OCI-LY1 (cell line): ENCODE measurements around the gene OPN3.

Source experiments
- H2AFZ ChIP-seq: fragments of 200-600 bp; sonication (generic), shearing (Covaris generic); 2 replicates; pipeline ENCODE4 v1.6.0; 2014; ENCODE audit warnings: antibody characterized with exemption, mild to moderate bottlenecking, low read length
- H3F3A ChIP-seq: fragments of 200-600 bp; sonication (generic), shearing (Covaris generic); 2 replicates; pipeline ENCODE4 v1.6.0; 2014; ENCODE audit warnings: mild to moderate bottlenecking, antibody characterized with exemption, low read length, moderate library complexity; ENCODE audit not compliant: insufficient read depth
- H3K27ac ChIP-seq: fragments of 200-600 bp; sonication (generic); 2 replicates; pipeline ENCODE4 v1.5.1; 2014; ENCODE audit warnings: low read length, mixed run types, mild to moderate bottlenecking, low read depth; ENCODE audit not compliant: poor library complexity, severe bottlenecking
- H3K27me3 ChIP-seq: fragments of 200-600 bp; sonication (generic); 2 replicates; pipeline ENCODE4 v1.6.0; 2014; ENCODE audit warnings: antibody characterized with exemption, mild to moderate bottlenecking, low read length, moderate library complexity; ENCODE audit not compliant: insufficient read depth
- H3K36me3 ChIP-seq: fragments of 200-600 bp; sonication (generic); 2 replicates; pipeline ENCODE4 v1.6.1; 2014; ENCODE audit warnings: mild to moderate bottlenecking, antibody characterized with exemption, low read length, moderate library complexity, mixed read lengths; ENCODE audit not compliant: insufficient read depth
- H3K4me1 ChIP-seq: fragments of 200-600 bp; sonication (generic); 2 replicates; pipeline ENCODE4 v1.5.1; 2014; ENCODE audit warnings: mild to moderate bottlenecking, low read length, moderate library complexity; ENCODE audit not compliant: insufficient read depth, severe bottlenecking
- H3K4me2 ChIP-seq: fragments of 200-600 bp; sonication (generic), shearing (Covaris generic); 2 replicates; pipeline ENCODE4 v1.6.1; 2014; ENCODE audit warnings: low read length
- H3K4me3 ChIP-seq: fragments of 200-600 bp; sonication (generic); 2 replicates; pipeline ENCODE4 v1.5.1; 2014; ENCODE audit warnings: low read length, low read depth, mild to moderate bottlenecking, mixed read lengths; ENCODE audit not compliant: poor library complexity, severe bottlenecking
- H3K79me2 ChIP-seq: fragments of 200-600 bp; shearing (Covaris generic); 2 replicates; pipeline ENCODE4 v1.6.1; 2016; ENCODE audit warnings: mixed run types, low read length, mixed read lengths; ENCODE audit not compliant: insufficient read depth
- H3K9ac ChIP-seq: fragments of 200-600 bp; sonication (generic), shearing (Covaris generic); 2 replicates; pipeline ENCODE4 v1.6.1; 2014; ENCODE audit warnings: mild to moderate bottlenecking, low read length, mixed read lengths
- H3K9me2 ChIP-seq: fragments of 200-600 bp; sonication (generic), shearing (Covaris generic); 2 replicates; pipeline ENCODE4 v1.6.1; 2014; ENCODE audit warnings: low read depth, mild to moderate bottlenecking, low read length, mixed read lengths
- H3K9me3 ChIP-seq: fragments of 200-600 bp; shearing (Covaris generic); 2 replicates; pipeline ENCODE4 v1.6.1; 2014; ENCODE audit warnings: low read length, mixed read lengths
- H4K20me1 ChIP-seq: fragments of 200-600 bp; sonication (generic), shearing (Covaris generic); 2 replicates; pipeline ENCODE4 v1.6.0; 2016; ENCODE audit warnings: mild to moderate bottlenecking, low read length; ENCODE audit not compliant: insufficient read depth
- EZH2 ChIP-seq: fragments of 200-600 bp; sonication (generic), shearing (Covaris generic); IDR thresholded peaks from 2 replicates; pipeline ENCODE4 v1.8.0; 2017; ENCODE audit warnings: borderline replicate concordance, mixed run types, mild to moderate bottlenecking, antibody characterized with exemption, low read length, moderate library complexity, mixed read lengths
- TF ChIP-seq, protein P1 (sequence below): fragments of 200-600 bp; sonication (generic), shearing (Covaris generic); IDR thresholded peaks from 2 replicates; pipeline ENCODE4 v1.5.1; 2017; ENCODE audit warnings: mild to moderate bottlenecking, antibody characterized with exemption, low read length, moderate library complexity, mixed read lengths

OPN3 gene

DNA sequence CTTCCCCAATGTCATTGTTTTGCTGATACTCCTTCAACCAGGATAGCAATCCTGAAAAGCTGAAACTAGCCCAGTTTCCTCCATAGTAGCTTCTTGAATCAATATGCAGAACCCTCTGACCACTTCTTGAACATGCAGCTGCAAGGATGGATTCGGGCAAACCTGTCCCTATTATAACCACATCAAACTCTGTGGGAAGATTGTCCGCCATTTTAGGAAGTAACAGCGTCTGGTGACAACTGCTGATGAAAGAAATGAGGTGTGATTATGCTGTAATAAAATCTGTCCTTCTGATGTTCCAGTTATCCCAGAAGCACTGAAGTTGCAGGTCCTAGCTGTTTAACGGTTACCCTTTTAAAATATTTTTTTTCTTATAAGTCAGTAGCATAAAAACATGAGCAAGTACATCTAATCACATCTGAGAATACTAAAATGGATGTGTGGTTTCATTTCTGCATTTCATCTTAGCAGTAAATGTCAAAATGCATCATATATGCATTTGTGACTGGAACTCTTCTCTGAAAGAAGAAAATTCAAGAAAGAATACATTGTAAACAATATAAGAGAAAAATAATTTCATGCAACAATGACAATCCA, 4.5 kb downstream of the OPN3 start:
- no peaks in the 10 kb centered on the region for H3K27me3 ChIP-seq
- peaks cover 23% of the 10 kb centered on the region for H3K4me1 ChIP-seq
- no peaks in the 10 kb centered on the region for H3K9me3 ChIP-seq
- H3K4me3 ChIP-seq, result no peak overlapping the region
- H3K9me2 ChIP-seq, result no peaks in the 10 kb centered on the region
- no peaks in the 10 kb centered on the region for H4K20me1 ChIP-seq
- peaks cover 5% of the 10 kb centered on the region; the same call in 1 of the 2 replicates for H3K36me3 ChIP-seq
- peak overlapping the region; percentile 34; the same call in 1 of the 2 replicates for H3K4me2 ChIP-seq
- peak overlapping the region; percentile 49; the same call in 1 of the 2 replicates for H2AFZ ChIP-seq
- TF ChIP-seq EZH2, result no peak
- TF ChIP-seq, protein P1, sequence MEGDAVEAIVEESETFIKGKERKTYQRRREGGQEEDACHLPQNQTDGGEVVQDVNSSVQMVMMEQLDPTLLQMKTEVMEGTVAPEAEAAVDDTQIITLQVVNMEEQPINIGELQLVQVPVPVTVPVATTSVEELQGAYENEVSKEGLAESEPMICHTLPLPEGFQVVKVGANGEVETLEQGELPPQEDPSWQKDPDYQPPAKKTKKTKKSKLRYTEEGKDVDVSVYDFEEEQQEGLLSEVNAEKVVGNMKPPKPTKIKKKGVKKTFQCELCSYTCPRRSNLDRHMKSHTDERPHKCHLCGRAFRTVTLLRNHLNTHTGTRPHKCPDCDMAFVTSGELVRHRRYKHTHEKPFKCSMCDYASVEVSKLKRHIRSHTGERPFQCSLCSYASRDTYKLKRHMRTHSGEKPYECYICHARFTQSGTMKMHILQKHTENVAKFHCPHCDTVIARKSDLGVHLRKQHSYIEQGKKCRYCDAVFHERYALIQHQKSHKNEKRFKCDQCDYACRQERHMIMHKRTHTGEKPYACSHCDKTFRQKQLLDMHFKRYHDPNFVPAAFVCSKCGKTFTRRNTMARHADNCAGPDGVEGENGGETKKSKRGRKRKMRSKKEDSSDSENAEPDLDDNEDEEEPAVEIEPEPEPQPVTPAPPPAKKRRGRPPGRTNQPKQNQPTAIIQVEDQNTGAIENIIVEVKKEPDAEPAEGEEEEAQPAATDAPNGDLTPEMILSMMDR, result no peak
- no peak overlapping the region for H3K27ac ChIP-seq
- no peak overlapping the region for H3K9ac ChIP-seq
- H3K79me2 ChIP-seq, result no peaks in the 10 kb centered on the region
- H3F3A ChIP-seq, result no peaks in the 10 kb centered on the region

DNA sequence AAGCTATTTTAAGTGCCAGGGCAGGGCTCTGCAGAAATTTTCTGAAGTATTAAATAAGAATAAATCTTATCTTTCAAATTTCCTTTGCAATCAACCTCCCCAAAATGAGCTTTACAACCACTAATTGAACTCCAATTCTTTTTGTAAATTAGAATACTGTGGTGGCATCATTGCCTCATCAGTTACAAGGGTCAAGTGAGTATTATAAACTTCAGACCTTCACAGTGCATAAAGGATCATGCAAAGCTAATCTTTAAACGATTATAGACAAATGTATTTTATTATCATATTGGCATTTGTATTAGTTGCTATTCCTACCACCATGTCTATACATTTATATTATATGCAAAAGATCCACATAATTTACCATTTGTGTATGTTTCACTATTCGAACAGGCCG, 7.2 kb downstream of the OPN3 start:
- peaks cover 16% of the 10 kb centered on the region for H3K4me1 ChIP-seq
- no peak overlapping the region for H3K9ac ChIP-seq
- no peak for TF ChIP-seq EZH2
- TF ChIP-seq, protein P1, result no peak
- H4K20me1 ChIP-seq, result no peaks in the 10 kb centered on the region
- H3K9me2 ChIP-seq, result no peaks in the 10 kb centered on the region
- H3F3A ChIP-seq, result no peaks in the 10 kb centered on the region
- no peaks in the 10 kb centered on the region for H3K9me3 ChIP-seq
- H3K4me2 ChIP-seq, result no peak overlapping the region
- no peaks in the 10 kb centered on the region for H3K27me3 ChIP-seq
- H3K79me2 ChIP-seq, result no peaks in the 10 kb centered on the region
- H3K36me3 ChIP-seq, result peaks cover 5% of the 10 kb centered on the region; the same call in 1 of the 2 replicates
- H3K27ac ChIP-seq, result no peak overlapping the region
- no peak overlapping the region for H3K4me3 ChIP-seq
- no peak overlapping the region for H2AFZ ChIP-seq

DNA sequence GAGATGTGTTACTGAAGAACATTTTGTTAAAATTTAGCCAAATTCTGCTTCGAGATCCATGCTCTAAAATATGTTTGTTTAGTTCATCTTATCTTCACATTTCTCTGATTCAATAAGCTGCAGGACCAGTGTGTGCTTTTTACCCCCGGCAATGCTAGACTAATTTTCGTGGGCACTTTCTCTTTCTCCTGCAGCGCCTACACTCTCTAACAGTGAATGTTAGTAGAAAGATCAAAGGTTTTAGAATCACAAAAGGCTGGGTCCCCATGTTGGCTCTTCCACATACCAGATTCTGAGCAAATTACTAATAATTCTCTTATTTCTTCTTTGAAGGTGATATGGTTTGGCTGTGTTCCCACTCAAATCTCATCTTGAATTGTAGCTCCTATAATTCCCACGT, 8.5 kb downstream of the OPN3 start:
- no peaks in the 10 kb centered on the region for H4K20me1 ChIP-seq
- no peak for TF ChIP-seq EZH2
- TF ChIP-seq, protein P1, result no peak
- no peaks in the 10 kb centered on the region for H3K9me2 ChIP-seq
- no peak overlapping the region for H3K4me2 ChIP-seq
- no peaks in the 10 kb centered on the region for H3K79me2 ChIP-seq
- peaks cover 5% of the 10 kb centered on the region; the same call in 1 of the 2 replicates for H3K36me3 ChIP-seq
- no peak overlapping the region for H2AFZ ChIP-seq
- H3F3A ChIP-seq, result no peaks in the 10 kb centered on the region
- H3K9me3 ChIP-seq, result no peaks in the 10 kb centered on the region
- peaks cover 25% of the 10 kb centered on the region for H3K4me1 ChIP-seq
- H3K27me3 ChIP-seq, result no peaks in the 10 kb centered on the region
- no peak overlapping the region for H3K27ac ChIP-seq
- no peak overlapping the region for H3K4me3 ChIP-seq
- H3K9ac ChIP-seq, result no peak overlapping the region
